Gastroesophageal sphincter (tissue), 4 donors: Measurements from ENCODE around the gene ADARB1. TPM values are rescaled to one million over a fixed set of nuclear protein-coding genes. Genes with fewer than 3 reads are reported as not detected.

ENCODE experiments used
- ATAC-seq: fragments of 150-250 bp; one replicate; pipeline ENCODE4 v1.9.1; 2016; ENCODE audit warnings: mild to moderate bottlenecking, moderate library complexity
- H3K27ac ChIP-seq, 4 donors: fragments of 200-600 bp; sonication (generic) in 3 of 4; 1 replicate in 3 of 4; 2 replicates in 1 of 4; pipeline ENCODE4 v1.5.1; 2016 to 2019
- H3K27me3 ChIP-seq: fragments of 200-600 bp; sonication (generic); one replicate; pipeline ENCODE4 v1.5.1; 2019
- H3K36me3 ChIP-seq, 2 donors: fragments of 200-600 bp; sonication (generic); one replicate each; pipeline ENCODE4 v1.5.1; 2019; ENCODE audit warnings: control low read depth in 1 of 2
- H3K4me1 ChIP-seq, 3 donors: fragments of 200-600 bp; sonication (generic); 1 replicate in 2 of 3; 2 replicates in 1 of 3; pipeline ENCODE4 v1.5.1; 2016 to 2019; ENCODE audit warnings: control low read depth in 2 of 3
- H3K4me3 ChIP-seq, 2 donors: fragments of 200-600 bp; sonication (generic); one replicate each; pipeline ENCODE4 v1.5.1; 2019; ENCODE audit warnings: mild to moderate bottlenecking in 1 of 2, moderate library complexity in 1 of 2
- H3K9me3 ChIP-seq, 3 donors: fragments of 200-600 bp; sonication (generic); one replicate each; pipeline ENCODE4 v1.5.1; 2017 to 2019; ENCODE audit warnings: control low read depth in 2 of 3
- CTCF ChIP-seq, 4 experiments: fragments of 200-600 bp in 2 of 4; fragments of 450-650 bp in 2 of 4; sonication (generic) in 1 of 4; IDR thresholded peaks; one replicate each; pipeline ENCODE4 v1.5.1; 2017 to 2019; ENCODE audit warnings: antibody characterized with exemption in 4 of 4, mild to moderate bottlenecking in 2 of 4, moderate library complexity in 2 of 4
- EP300 ChIP-seq: sonication (generic); formaldehyde crosslinking; IDR thresholded peaks from one replicate; pipeline ENCODE4 v1.6.1; 2017; ENCODE audit warnings: antibody characterized with exemption, mild to moderate bottlenecking
- POLR2A ChIP-seq, 2 donors: fragments of 450-650 bp; IDR thresholded peaks; one replicate each; pipeline ENCODE4 v1.6.1; 2017; ENCODE audit warnings: antibody characterized with exemption in 2 of 2, mild to moderate bottlenecking in 2 of 2, moderate library complexity in 1 of 2
- POLR2AphosphoS5 ChIP-seq: sonication (generic); formaldehyde crosslinking; IDR thresholded peaks from one replicate; pipeline ENCODE4 v1.6.1; 2017; ENCODE audit warnings: antibody characterized with exemption
- WGBS, 2 donors: methylation state at CpG; one replicate each; pipeline ENCODE4 v1.1.5; 2018; ENCODE audit warnings: low coverage in 1 of 2; 5-methylcytosine and 5-hydroxymethylcytosine counted together
- total RNA-seq, 4 donors: library from RNA; depleted of rRNA; stranded (reverse); fragments of >200 nt; gene quantifications; one replicate each; pipeline ENCODE4 v1.1.0, GENCODE V29; 2016

Gene ADARB1
- total RNA-seq, 4 donors from 2014 or later = 136 to 228 (median 181) TPM

GRCh38 chr21:45029298-45029947, 45.0 kb upstream of the ADARB1 start:
- ATAC-seq = peak; percentile 54
- peaks cover 0 to 59% (median 47%) of the 10 kb centered on the region in 3 donors for H3K4me1 ChIP-seq
- no peaks in the 10 kb centered on the region for H3K36me3 ChIP-seq
- H3K27ac ChIP-seq = peak overlapping the region in 3 of 4 donors; percentile 54 to 84 (median 82)
- no peaks in the 10 kb centered on the region for H3K27me3 ChIP-seq
- H3K9me3 ChIP-seq = no peaks in the 10 kb centered on the region
- H3K4me3 ChIP-seq = no peak overlapping the region
- WGBS, 2 donors = 80% methylated on average over 1 of the region's 14 CpGs; no CpG with 5 or more reads in 1 of the 2 donors
- TF ChIP-seq EP300 (no peak), POLR2AphosphoS5 (peak; percentile 45)

GRCh38 chr21:45029948-45030681, 44.3 kb upstream of the ADARB1 start:
- Histone ChIP-seq H3K4me1 (peaks cover 2 to 66% (median 54%) of the 10 kb centered on the region in 3 donors), H3K36me3 (no peaks in the 10 kb centered on the region), H3K9me3 (no peaks in the 10 kb centered on the region), H3K27me3 (no peaks in the 10 kb centered on the region), H3K4me3 (no peak overlapping the region), H3K27ac (peak overlapping the region in 3 of 4 donors; percentile 54 to 84 (median 82))
- WGBS, 2 donors = 49% methylated on average over 4 of the region's 26 CpGs
- TF ChIP-seq POLR2A (IDR thresholded peaks at IDR 0.05) (no peak), POLR2AphosphoS5 (no peak)
- ATAC-seq = no peak

- Histone ChIP-seq H3K4me1 (peaks cover 2 to 73% (median 54%) of the 10 kb centered on the region in 3 donors), H3K27me3 (no peaks in the 10 kb centered on the region), H3K4me3 (no peak overlapping the region), H3K9me3 (no peaks in the 10 kb centered on the region), H3K27ac (peak overlapping the region in 3 of 4 donors; percentile 82 to 86 (median 84)), H3K36me3 (no peaks in the 10 kb centered on the region)
- 45 to 72% methylated on average over 5 to 11 of the region's 23 CpGs for WGBS, 2 donors
- TF ChIP-seq POLR2AphosphoS5 (peak; percentile 50), EP300 (no peak), POLR2A (IDR thresholded peaks at IDR 0.05) (no peak)
- peak; percentile 31 for ATAC-seq
These were observed 43.5 kb upstream of the ADARB1 start for GRCh38 chr21:45030682-45031570.

GRCh38 chr21:45031571-45032191, 42.7 kb upstream of the ADARB1 start:
- Histone ChIP-seq H3K4me3 (no peak overlapping the region), H3K27me3 (no peaks in the 10 kb centered on the region), H3K9me3 (peaks cover 0 to 3% (median 0%) of the 10 kb centered on the region in 3 donors), H3K36me3 (no peaks in the 10 kb centered on the region), H3K27ac (peak overlapping the region in 3 of 4 donors; percentile 82 to 86 (median 84)), H3K4me1 (peaks cover 2 to 73% (median 51%) of the 10 kb centered on the region in 3 donors)
- TF ChIP-seq EP300 (no peak), CTCF (IDR thresholded peaks at IDR 0.05) (no peak)
- no peak for ATAC-seq
- WGBS, 2 donors = 73% methylated on average over 9 of the region's 23 CpGs; no CpG with 5 or more reads in 1 of the 2 donors

- H3K9me3 ChIP-seq = peaks cover 0 to 8% (median 0%) of the 10 kb centered on the region in 3 donors
- peaks cover 2 to 73% (median 51%) of the 10 kb centered on the region in 3 donors for H3K4me1 ChIP-seq
- WGBS, 2 donors = 100% methylated on average over 3 of the region's 21 CpGs; no CpG with 5 or more reads in 1 of the 2 donors
- H3K36me3 ChIP-seq = no peaks in the 10 kb centered on the region
- no peak for ATAC-seq
- no peaks in the 10 kb centered on the region for H3K27me3 ChIP-seq
- TF ChIP-seq POLR2A (IDR thresholded peaks at IDR 0.05) (no peak), EP300 (no peak), CTCF (IDR thresholded peaks at IDR 0.05) (no peak), POLR2AphosphoS5 (no peak)
- peak overlapping the region; percentile 77 to 86 (median 83) for H3K27ac ChIP-seq
- no peak overlapping the region for H3K4me3 ChIP-seq
These were observed 42.0 kb upstream of the ADARB1 start for GRCh38 chr21:45032332-45032731.
